HG03432 (cell line): ENCODE measurements around the gene KCTD11.

ENCODE experiments used
- ATAC-seq: cut with Tn5 transposase; IDR thresholded peaks from one replicate; pipeline ENCODE4 v1.9.1; 2021; ENCODE audit warnings: mild to moderate bottlenecking, moderate library complexity; ENCODE audit not compliant: unreplicated experiment

Gene KCTD11

GRCh38 chr17:7374353-7374752 lies 22.4 kb downstream of the KCTD11 start:
- no peak for ATAC-seq

GRCh38 chr17:7379134-7379533 lies 27.2 kb downstream of the KCTD11 start:
- no peak for ATAC-seq

- no peak for ATAC-seq
Observed at GRCh38 chr17:7380321-7380720, 28.4 kb downstream of the KCTD11 start.

GRCh38 chr17:7380855-7381683 lies 29.1 kb downstream of the KCTD11 start, which contains the start of gene TNK1:
Gene TNK1 (plus strand): TSS chr17:7381089. CDS start chr17:7382927, 1,838 bp downstream.
- no peak for ATAC-seq

GRCh38 chr17:7382901-7383300 lies 30.9 kb downstream of the KCTD11 start:
- ATAC-seq: no peak

GRCh38 chr17:7383371-7383741 lies 31.4 kb downstream of the KCTD11 start:
- ATAC-seq: no peak

- no peak for ATAC-seq
Observed at GRCh38 chr17:7383742-7384488, 32.0 kb downstream of the KCTD11 start.

GRCh38 chr17:7384489-7385081 lies 32.6 kb downstream of the KCTD11 start:
- no peak for ATAC-seq

- no peak for ATAC-seq
Observed at GRCh38 chr17:7388856-7389255, 36.9 kb downstream of the KCTD11 start.

GRCh38 chr17:7389924-7390910 lies 38.3 kb downstream of the KCTD11 start:
- no peak for ATAC-seq

GRCh38 chr17:7391307-7391706 lies 39.3 kb downstream of the KCTD11 start:
- no peak for ATAC-seq

GRCh38 chr17:7392696-7393612 lies 41.0 kb downstream of the KCTD11 start:
- ATAC-seq: no peak

GRCh38 chr17:7393613-7394451 lies 41.9 kb downstream of the KCTD11 start:
- ATAC-seq: peak; percentile 48

GRCh38 chr17:7394452-7395191 lies 42.7 kb downstream of the KCTD11 start, which contains the start of gene PLSCR3:
Gene PLSCR3 (minus strand): TSS chr17:7394525. CDS start chr17:7394110, 415 bp downstream.
- peak; percentile 81 for ATAC-seq

- no peak for ATAC-seq
Observed at GRCh38 chr17:7396147-7396546, 44.2 kb downstream of the KCTD11 start.

- ATAC-seq: no peak
Observed at GRCh38 chr17:7398612-7399011, 46.6 kb downstream of the KCTD11 start.

GRCh38 chr17:7403043-7403726 lies 51.2 kb downstream of the KCTD11 start:
- ATAC-seq: no peak
